ENCODE data around the gene TRPM2. TPM values are rescaled to one million over a fixed set of nuclear protein-coding genes. Genes with fewer than 3 reads are reported as not detected.

The TRPM2 gene
- total RNA-seq, 2 experiments from 2014 or later, result 1.9 to 2.9 TPM

- intact Hi-C loops (cut with DNase I, micrococcal nuclease), result no loop called here
- TF ChIP-seq, protein P1, sequence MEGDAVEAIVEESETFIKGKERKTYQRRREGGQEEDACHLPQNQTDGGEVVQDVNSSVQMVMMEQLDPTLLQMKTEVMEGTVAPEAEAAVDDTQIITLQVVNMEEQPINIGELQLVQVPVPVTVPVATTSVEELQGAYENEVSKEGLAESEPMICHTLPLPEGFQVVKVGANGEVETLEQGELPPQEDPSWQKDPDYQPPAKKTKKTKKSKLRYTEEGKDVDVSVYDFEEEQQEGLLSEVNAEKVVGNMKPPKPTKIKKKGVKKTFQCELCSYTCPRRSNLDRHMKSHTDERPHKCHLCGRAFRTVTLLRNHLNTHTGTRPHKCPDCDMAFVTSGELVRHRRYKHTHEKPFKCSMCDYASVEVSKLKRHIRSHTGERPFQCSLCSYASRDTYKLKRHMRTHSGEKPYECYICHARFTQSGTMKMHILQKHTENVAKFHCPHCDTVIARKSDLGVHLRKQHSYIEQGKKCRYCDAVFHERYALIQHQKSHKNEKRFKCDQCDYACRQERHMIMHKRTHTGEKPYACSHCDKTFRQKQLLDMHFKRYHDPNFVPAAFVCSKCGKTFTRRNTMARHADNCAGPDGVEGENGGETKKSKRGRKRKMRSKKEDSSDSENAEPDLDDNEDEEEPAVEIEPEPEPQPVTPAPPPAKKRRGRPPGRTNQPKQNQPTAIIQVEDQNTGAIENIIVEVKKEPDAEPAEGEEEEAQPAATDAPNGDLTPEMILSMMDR (IDR thresholded peaks at IDR 0.05), result no peak
- Histone ChIP-seq H3K36me3 (ENCODE audit: insufficient read depth, low read length) (no peaks in the 10 kb centered on the region), H3K27ac (ENCODE audit: low read depth in 1 of 2, low read length in 2 of 2) (no peak overlapping the region), H3K4me3 (ENCODE audit: low read length) (no peak overlapping the region), H3K9me3 (ENCODE audit: control insufficient read depth in 1 of 2, insufficient read depth in 1 of 2, low read length in 2 of 2) (peaks cover 0 to 11% of the 10 kb centered on the region in 2 experiments), H3K27me3 (ENCODE audit: control insufficient read depth in 1 of 2, insufficient read depth in 2 of 2, low read length in 2 of 2) (peaks cover 0 to 7% of the 10 kb centered on the region in 2 experiments), H3K4me1 (ENCODE audit: insufficient read depth, low read length) (no peaks in the 10 kb centered on the region)
- DNase-seq (peak in 1 of 14 experiments; percentile 17), ATAC-seq (ENCODE audit: poor library complexity) (no peak)
- Mint-ChIP-seq H3K9me3 (peaks cover 5% of the 10 kb centered on the region), H3K4me1 (ENCODE audit: low read depth) (peaks cover under 1% of the 10 kb centered on the region), H3K27ac (no peak overlapping the region), H3K36me3 (ENCODE audit: low read depth) (no peaks in the 10 kb centered on the region), H3K27me3 (peaks cover 13% of the 10 kb centered on the region), H3K4me3 (no peak overlapping the region)
- ChIA-PET CTCF (no interaction called here), POLR2A (no interaction called here)
Observed at GRCh38 chr21:44448651-44449131, 95.3 kb downstream of the TRPM2 start.

DNA sequence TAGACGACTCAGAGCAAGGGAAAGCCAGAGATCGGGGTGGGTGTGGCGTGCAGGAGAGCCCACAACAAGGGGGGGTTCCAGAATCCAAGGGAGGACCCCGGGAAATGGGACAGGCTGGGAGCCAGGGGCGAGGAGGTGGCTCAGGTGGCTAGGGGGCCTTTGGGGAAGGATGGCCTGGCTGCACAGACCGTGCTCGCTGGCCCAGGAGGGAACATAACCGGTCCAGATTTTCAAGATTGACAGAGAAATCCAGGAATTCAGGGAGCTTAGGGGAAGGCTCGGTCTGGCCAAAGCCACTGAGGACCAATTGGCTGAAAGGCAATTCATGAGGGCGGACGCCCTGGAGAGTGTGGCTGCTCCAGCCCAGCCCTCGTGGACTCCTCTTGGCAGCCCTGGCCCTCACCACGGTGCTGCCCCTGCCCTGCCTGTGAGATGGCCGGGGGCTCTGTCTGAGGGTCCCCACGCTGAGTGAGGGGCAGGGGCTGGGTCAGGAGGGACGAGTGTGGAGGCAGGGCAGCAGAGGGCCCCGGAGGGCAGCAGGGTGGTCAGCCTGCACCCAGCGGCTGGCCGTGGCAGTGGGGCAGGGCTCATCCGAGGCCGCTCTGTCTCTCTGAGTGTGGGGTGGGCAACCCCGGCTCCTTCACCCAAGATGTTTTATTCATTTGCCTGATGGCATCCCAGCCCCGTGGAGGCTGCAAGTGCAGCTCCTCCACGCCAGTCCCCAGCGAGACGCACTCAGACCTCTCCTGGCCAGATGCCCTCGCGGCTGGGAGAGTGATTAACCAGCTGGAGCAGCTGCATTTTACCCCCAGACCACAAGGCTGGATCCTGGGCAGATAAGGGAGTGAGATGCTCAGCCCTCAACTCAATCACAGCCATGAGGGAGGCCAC, 96.3 kb downstream of the TRPM2 start:
- H3K27me3 ChIP-seq (ENCODE audit: control insufficient read depth in 1 of 2, insufficient read depth in 2 of 2, low read length in 2 of 2), result peaks cover 0 to 7% of the 10 kb centered on the region in 2 experiments
- TF ChIP-seq, protein P1 (IDR thresholded peaks at IDR 0.05), result no peak
- no peak overlapping the region for H3K4me3 ChIP-seq (ENCODE audit: low read length)
- ATAC-seq (ENCODE audit: poor library complexity) (no peak), DNase-seq (peak in 1 of 14 experiments; percentile 27)
- intact Hi-C loops (cut with DNase I, micrococcal nuclease), result loop anchor here in 1 of 2 experiments (10.0 kb wide), 1 partner anchor 1145 kb away; no protein-coding TSS in a partner anchor
- peaks cover 0 to 2% of the 10 kb centered on the region in 2 experiments for H3K9me3 ChIP-seq (ENCODE audit: control insufficient read depth in 1 of 2, insufficient read depth in 1 of 2, low read length in 2 of 2)
- POLR2A ChIA-PET, result no interaction called here
- Mint-ChIP-seq H3K27ac (no peak overlapping the region), H3K27me3 (peaks cover 13% of the 10 kb centered on the region), H3K4me3 (no peak overlapping the region), H3K4me1 (ENCODE audit: low read depth) (peaks cover 10% of the 10 kb centered on the region), H3K36me3 (ENCODE audit: low read depth) (no peaks in the 10 kb centered on the region), H3K9me3 (peaks cover 5% of the 10 kb centered on the region)
- no peak overlapping the region for H3K27ac ChIP-seq (ENCODE audit: low read depth in 1 of 2, low read length in 2 of 2)
- CTCF ChIA-PET, result no interaction called here
- no peaks in the 10 kb centered on the region for H3K36me3 ChIP-seq (ENCODE audit: insufficient read depth, low read length)
- H3K4me1 ChIP-seq (ENCODE audit: insufficient read depth, low read length), result peaks cover 3% of the 10 kb centered on the region

DNA sequence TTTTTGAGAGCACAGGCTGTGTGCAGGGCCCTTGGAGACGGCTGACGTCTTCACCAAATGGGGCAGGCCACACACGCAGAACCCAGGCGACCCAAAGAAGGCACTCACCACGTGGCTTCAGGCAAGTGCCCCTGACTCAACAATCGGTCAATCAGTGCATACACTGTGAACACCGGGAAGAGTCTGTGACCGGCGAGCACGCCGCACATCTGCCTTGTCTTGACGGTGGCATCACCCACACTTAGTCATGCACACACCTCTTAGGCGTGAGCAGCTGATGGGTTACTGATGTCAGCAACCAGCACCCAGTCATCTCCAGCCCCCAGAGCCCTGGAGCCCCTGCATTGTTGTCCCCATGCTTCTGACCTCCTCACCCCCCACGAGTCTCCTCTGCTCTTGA, 97.0 kb downstream of the TRPM2 start:
- POLR2A ChIA-PET, result no interaction called here
- no peak overlapping the region for H3K4me3 ChIP-seq (ENCODE audit: low read length)
- ATAC-seq (ENCODE audit: poor library complexity) (no peak), DNase-seq (peak in 1 of 14 experiments; percentile 29)
- H3K27ac ChIP-seq (ENCODE audit: low read depth in 1 of 2, low read length in 2 of 2), result no peak overlapping the region
- Mint-ChIP-seq H3K27me3 (peaks cover 13% of the 10 kb centered on the region), H3K4me1 (ENCODE audit: low read depth) (peaks cover 11% of the 10 kb centered on the region), H3K36me3 (ENCODE audit: low read depth) (no peaks in the 10 kb centered on the region), H3K9me3 (peaks cover 5% of the 10 kb centered on the region), H3K27ac (no peak overlapping the region), H3K4me3 (no peak overlapping the region)
- peaks cover 0 to 5% of the 10 kb centered on the region in 2 experiments for H3K9me3 ChIP-seq (ENCODE audit: control insufficient read depth in 1 of 2, insufficient read depth in 1 of 2, low read length in 2 of 2)
- intact Hi-C loops (cut with DNase I, micrococcal nuclease), result loop anchor here in 1 of 2 experiments (10.0 kb wide), 1 partner anchor 1144 kb away; no protein-coding TSS in a partner anchor
- H3K27me3 ChIP-seq (ENCODE audit: control insufficient read depth in 1 of 2, insufficient read depth in 2 of 2, low read length in 2 of 2), result peaks cover 0 to 7% of the 10 kb centered on the region in 2 experiments
- H3K4me1 ChIP-seq (ENCODE audit: insufficient read depth, low read length), result peaks cover 6% of the 10 kb centered on the region
- TF ChIP-seq, protein P1 (IDR thresholded peaks at IDR 0.05), result no peak
- CTCF ChIA-PET, result no interaction called here
- no peaks in the 10 kb centered on the region for H3K36me3 ChIP-seq (ENCODE audit: insufficient read depth, low read length)
